ENCODE results near the gene ORAI2. TPM values are rescaled to one million over a fixed set of nuclear protein-coding genes. Genes with fewer than 3 reads are reported as not detected.

ORAI2 gene
- total RNA-seq, 1 donor from 2014 or later = 57.9 TPM

GRCh38 chr7:102413611-102414010 is 19.8 kb upstream of the ORAI2 start:
- no peak for DNase-seq (ENCODE audit: low read depth in 2 of 2)

- peak in 1 of 2 donors; percentile 30 for DNase-seq (ENCODE audit: low read depth in 2 of 2)
Measured at GRCh38 chr7:102415685-102416225, 17.6 kb upstream of the ORAI2 start.

GRCh38 chr7:102416406-102416805 is 17.0 kb upstream of the ORAI2 start:
- DNase-seq (ENCODE audit: low read depth in 2 of 2) = no peak

- DNase-seq (ENCODE audit: low read depth in 2 of 2) = no peak
Measured at GRCh38 chr7:102417105-102417504, 16.3 kb upstream of the ORAI2 start.

GRCh38 chr7:102418592-102418991 is 14.8 kb upstream of the ORAI2 start:
- DNase-seq (ENCODE audit: low read depth in 2 of 2) = no peak

GRCh38 chr7:102421706-102422240 is 11.6 kb upstream of the ORAI2 start:
- no peak for DNase-seq (ENCODE audit: low read depth in 2 of 2)

- no peak for DNase-seq (ENCODE audit: low read depth in 2 of 2)
Measured at GRCh38 chr7:102424129-102424551, 9.2 kb upstream of the ORAI2 start.

GRCh38 chr7:102424787-102425218 is 8.6 kb upstream of the ORAI2 start:
- DNase-seq (ENCODE audit: low read depth in 2 of 2) = no peak

GRCh38 chr7:102425639-102426267 is 7.6 kb upstream of the ORAI2 start:
- DNase-seq (ENCODE audit: low read depth in 2 of 2) = no peak

GRCh38 chr7:102426268-102427018 is 6.9 kb upstream of the ORAI2 start:
- DNase-seq (ENCODE audit: low read depth in 2 of 2) = no peak

- no peak for DNase-seq (ENCODE audit: low read depth in 2 of 2)
Measured at GRCh38 chr7:102427019-102427405, 6.4 kb upstream of the ORAI2 start.

- no peak for DNase-seq (ENCODE audit: low read depth in 2 of 2)
Measured at GRCh38 chr7:102429141-102429899, 4.1 kb upstream of the ORAI2 start.

GRCh38 chr7:102431617-102432298 is 1.6 kb upstream of the ORAI2 start:
- peak; percentile 31 to 45 for DNase-seq (ENCODE audit: low read depth in 2 of 2)

- DNase-seq (ENCODE audit: low read depth in 2 of 2) = no peak
Measured at GRCh38 chr7:102432442-102433218, 745 bp upstream of the ORAI2 start.

GRCh38 chr7:102434039-102434486 is 688 bp downstream of the ORAI2 start:
- DNase-seq (ENCODE audit: low read depth in 2 of 2) = no peak

- DNase-seq (ENCODE audit: low read depth in 2 of 2) = no peak
Measured at GRCh38 chr7:102436118-102436517, 2.7 kb downstream of the ORAI2 start.

GRCh38 chr7:102439963-102440795 is 6.8 kb downstream of the ORAI2 start:
- peak; percentile 37 to 95 for DNase-seq (ENCODE audit: low read depth in 2 of 2)

GRCh38 chr7:102444961-102445673 is 11.7 kb downstream of the ORAI2 start:
- no peak for DNase-seq (ENCODE audit: low read depth in 2 of 2)

- DNase-seq (ENCODE audit: low read depth in 2 of 2) = no peak
Measured at GRCh38 chr7:102445674-102446071, 12.3 kb downstream of the ORAI2 start.

Data from dermis microvascular lymphatic vessel endothelial cell (primary cell).